A673 (cell line): Measurements from ENCODE around the gene MAGI1. TPM values are rescaled to one million over a fixed set of nuclear protein-coding genes. Genes with fewer than 3 reads are reported as not detected.

Source experiments
- BruUV-seq: library from RNA; stranded (reverse); fragments of 400-500 nt; replicated peaks from 2 replicates; lab custom pipeline; 2021; lab: Mats Ljungman, UMichigan
- CTCF ChIA-PET: fragments of 300-600 bp; sonication (Branson Sonifier 250); formaldehyde crosslinking; loops from one replicate; lab custom pipeline; 2022; ENCODE audit warnings: antibody characterized with exemption; lab: Charles Lee
- POLR2A ChIA-PET: fragments of 300-600 bp; sonication (Branson Sonifier 250); formaldehyde crosslinking; loops from one replicate; lab custom pipeline; 2022; ENCODE audit warnings: antibody characterized with exemption; ENCODE audit not compliant: low non-redundant PET; lab: Charles Lee
- DNase-seq: peaks from one replicate; pipeline ENCODE4 v3.0.0-alpha.2; 2015; ENCODE audit warnings: low spot score
- H3K27ac ChIP-seq: fragments of 200-600 bp; sonication (generic); 2 replicates; pipeline ENCODE4 v1.5.1; 2016; ENCODE audit warnings: mixed run types, low read depth, mild to moderate bottlenecking, mixed read lengths, antibody characterized with exemption, low read length; ENCODE audit not compliant: poor library complexity, severe bottlenecking
- H3K27me3 ChIP-seq: fragments of 200-600 bp; sonication (generic); replicated peaks from 2 replicates; pipeline ENCODE4 v1.6.1; 2017; ENCODE audit warnings: mixed run types, low read depth, mild to moderate bottlenecking, mixed read lengths, antibody characterized with exemption, low read length; ENCODE audit not compliant: insufficient read depth, poor library complexity
- H3K36me3 ChIP-seq: fragments of 200-600 bp; sonication (generic); 2 replicates; pipeline ENCODE4 v1.6.1; 2016; ENCODE audit warnings: mixed run types, mild to moderate bottlenecking, mixed read lengths, antibody characterized with exemption, low read length; ENCODE audit not compliant: insufficient read depth, poor library complexity, severe bottlenecking
- H3K4me1 ChIP-seq: fragments of 200-600 bp; sonication (generic); 2 replicates; pipeline ENCODE4 v1.6.1; 2017; ENCODE audit warnings: mixed run types, mild to moderate bottlenecking, mixed read lengths, antibody characterized with exemption, low read length; ENCODE audit not compliant: insufficient read depth, poor library complexity, severe bottlenecking
- H3K4me3 ChIP-seq: fragments of 200-600 bp; sonication (generic); 2 replicates; pipeline ENCODE4 v1.5.1; 2016; ENCODE audit warnings: low read depth, mixed run types, mild to moderate bottlenecking, mixed read lengths, low read length; ENCODE audit not compliant: poor library complexity, severe bottlenecking
- H3K9me3 ChIP-seq: fragments of 200-600 bp; sonication (generic); 2 replicates; pipeline ENCODE4 v1.6.1; 2016; ENCODE audit warnings: mixed run types, low read depth, mild to moderate bottlenecking, mixed read lengths, antibody characterized with exemption, low read length; ENCODE audit not compliant: poor library complexity, severe bottlenecking
- CTCF ChIP-seq: fragments of 300-800, 200-600 bp; sonication (generic); conservative IDR thresholded peaks from 2 replicates; pipeline ENCODE4 v1.5.1; 2017; ENCODE audit warnings: low read depth, mild to moderate bottlenecking, antibody characterized with exemption, low read length, moderate library complexity, mixed read lengths
- EZH2 ChIP-seq: fragments of 200-600 bp; sonication (generic); IDR thresholded peaks from 2 replicates; pipeline ENCODE4 v1.6.1; 2017; ENCODE audit warnings: borderline replicate concordance, low read depth, mild to moderate bottlenecking, mixed read lengths, antibody characterized with exemption, low read length; ENCODE audit not compliant: poor library complexity, severe bottlenecking
- intact Hi-C: fragments of 100-400 bp; cut with micrococcal nuclease; formaldehyde crosslinking; loops from one replicate; pipeline ENCODE4 v1.10.0; 2022; ENCODE audit not compliant: unreplicated experiment
- total RNA-seq: library from RNA; stranded (reverse); gene quantifications from 2 replicates; pipeline ENCODE4 v1.2.3, GENCODE V29; 2021

MAGI1 gene
- total RNA-seq, 1 experiment from 2014 or later = 30.5 TPM

GRCh38 chr3:65783117-65783516, 255.6 kb downstream of the MAGI1 start:
- H3K4me3 ChIP-seq = no peak overlapping the region
- TF ChIP-seq CTCF = no peak
- TF ChIP-seq EZH2 = no peak
- BruUV-seq = no TSS peak
- H3K9me3 ChIP-seq = no peaks in the 10 kb centered on the region
- no peak for DNase-seq
- no peaks in the 10 kb centered on the region for H3K27me3 ChIP-seq
- no peaks in the 10 kb centered on the region for H3K36me3 ChIP-seq
- CTCF ChIA-PET = interaction anchor here (0.7 kb wide), 1 partner anchor 163 kb away, joined by 3 read pairs; no protein-coding TSS in a partner anchor
- intact Hi-C loops = no loop called here
- peaks cover 46% of the 10 kb centered on the region for H3K4me1 ChIP-seq
- H3K27ac ChIP-seq = no peak overlapping the region
- POLR2A ChIA-PET = no interaction called here

GRCh38 chr3:65781594-65781993, 257.1 kb downstream of the MAGI1 start:
- Histone ChIP-seq H3K27me3 (no peaks in the 10 kb centered on the region), H3K9me3 (no peaks in the 10 kb centered on the region), H3K4me3 (no peak overlapping the region), H3K4me1 (peaks cover 35% of the 10 kb centered on the region), H3K27ac (no peak overlapping the region), H3K36me3 (no peaks in the 10 kb centered on the region)
- intact Hi-C loops = no loop called here
- POLR2A ChIA-PET = no interaction called here
- CTCF ChIA-PET = no interaction called here
- no TSS peak for BruUV-seq
- no peak for DNase-seq
- TF ChIP-seq CTCF (no peak), EZH2 (no peak)

GRCh38 chr3:65779390-65779789, 259.3 kb downstream of the MAGI1 start:
- TF ChIP-seq CTCF (no peak), EZH2 (no peak)
- CTCF ChIA-PET = no interaction called here
- POLR2A ChIA-PET = no interaction called here
- Histone ChIP-seq H3K4me3 (no peak overlapping the region), H3K27ac (peak overlapping the region; percentile 10), H3K9me3 (no peaks in the 10 kb centered on the region), H3K36me3 (no peaks in the 10 kb centered on the region), H3K4me1 (peaks cover 27% of the 10 kb centered on the region), H3K27me3 (no peaks in the 10 kb centered on the region)
- BruUV-seq = no TSS peak
- no peak for DNase-seq
- intact Hi-C loops = no loop called here
